ENCODE measurements around the gene TMEM43. TPM values are rescaled to one million over a fixed set of nuclear protein-coding genes. Genes with fewer than 3 reads are reported as not detected.
A peak's percentile ranks its signal among the peaks of the same experiment; 100 is the strongest.

The TMEM43 gene
- total RNA-seq, 1 donor from 2014 or later: 166 TPM

GRCh38 chr3:14147617-14148016, 22.8 kb downstream of the TMEM43 start:
- peaks cover 31 to 56% of the 10 kb centered on the region in 2 donors for H3K36me3 ChIP-seq

DNA sequence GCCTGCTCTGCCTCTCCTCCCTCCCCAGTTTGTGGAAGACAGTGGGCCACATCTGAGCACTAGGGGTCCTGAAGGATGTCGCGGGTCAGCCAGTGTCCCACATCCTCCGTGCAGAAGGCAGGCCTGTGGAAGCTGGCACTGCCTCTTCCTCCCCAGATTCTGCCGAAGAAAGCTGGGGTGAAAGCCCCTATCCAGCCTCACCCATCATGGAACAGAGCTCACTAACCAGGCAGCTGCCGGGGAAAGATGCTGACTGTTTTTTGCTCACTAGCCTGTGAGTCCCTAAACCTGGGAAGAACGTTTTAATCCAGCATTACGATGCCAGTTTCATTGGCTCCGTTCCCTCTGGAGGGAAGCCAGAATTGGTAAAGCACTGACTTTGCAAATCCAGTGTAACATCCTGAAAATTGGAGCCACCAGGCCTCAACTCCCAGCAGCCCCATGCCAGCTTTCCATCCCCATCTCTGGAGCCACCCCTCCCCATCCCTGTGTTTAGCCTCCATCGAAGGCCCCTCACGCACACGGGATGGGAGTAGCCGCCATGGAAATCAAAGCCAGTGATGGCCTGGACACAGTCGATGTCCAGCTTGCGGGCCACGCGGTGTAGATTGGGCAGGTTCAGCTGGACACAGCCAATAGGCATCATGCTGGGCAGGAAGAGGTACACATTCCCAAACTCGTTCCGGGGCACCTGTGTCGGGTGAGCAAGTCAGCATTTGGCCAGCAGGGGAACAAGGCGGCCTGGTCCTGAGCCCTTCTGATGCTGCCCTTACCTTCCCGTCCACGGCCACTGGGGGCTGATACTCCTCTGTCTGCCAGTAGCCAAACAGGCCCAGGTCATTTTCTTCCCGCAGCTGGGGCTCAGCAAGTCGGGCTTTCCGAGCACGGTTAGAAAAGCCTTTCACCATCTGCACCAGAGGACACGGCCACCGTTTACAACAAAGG, 23.5 kb downstream of the TMEM43 start:
- H3K36me3 ChIP-seq: peaks cover 33 to 62% of the 10 kb centered on the region in 2 donors
- no peak overlapping the region for H3K4me3 ChIP-seq
- no peak for TF ChIP-seq CTCF (IDR thresholded peaks at IDR 0.05)
- intact Hi-C loops (cut with DNase I): loop anchor here (10.0 kb wide), 1 partner anchor 256 kb away; the partner anchor contains the start of gene SLC6A6
- H3K4me1 ChIP-seq: peaks cover 26 to 30% of the 10 kb centered on the region in 2 donors
- no peak for DNase-seq (ENCODE audit: low spot score in 2 of 2)
- H3K27me3 ChIP-seq: no peaks in the 10 kb centered on the region
- H3K9me3 ChIP-seq: no peaks in the 10 kb centered on the region
- H3K27ac ChIP-seq: peak overlapping the region; percentile 89 to 91

More at GRCh38 chr3:14147617-14148016, 22.8 kb downstream of the TMEM43 start:
- Histone ChIP-seq H3K27ac (peak overlapping the region; percentile 89 to 91), H3K4me1 (peaks cover 26 to 37% of the 10 kb centered on the region in 2 donors), H3K27me3 (no peaks in the 10 kb centered on the region), H3K4me3 (no peak overlapping the region), H3K9me3 (no peaks in the 10 kb centered on the region)
- no peak for TF ChIP-seq CTCF (IDR thresholded peaks at IDR 0.05)
- intact Hi-C loops (cut with DNase I): loop anchor here (10.0 kb wide), 1 partner anchor 257 kb away; the partner anchor contains the start of gene SLC6A6
- peak in 1 of 2 donors; percentile 55 for DNase-seq (ENCODE audit: low spot score in 2 of 2)

DNA sequence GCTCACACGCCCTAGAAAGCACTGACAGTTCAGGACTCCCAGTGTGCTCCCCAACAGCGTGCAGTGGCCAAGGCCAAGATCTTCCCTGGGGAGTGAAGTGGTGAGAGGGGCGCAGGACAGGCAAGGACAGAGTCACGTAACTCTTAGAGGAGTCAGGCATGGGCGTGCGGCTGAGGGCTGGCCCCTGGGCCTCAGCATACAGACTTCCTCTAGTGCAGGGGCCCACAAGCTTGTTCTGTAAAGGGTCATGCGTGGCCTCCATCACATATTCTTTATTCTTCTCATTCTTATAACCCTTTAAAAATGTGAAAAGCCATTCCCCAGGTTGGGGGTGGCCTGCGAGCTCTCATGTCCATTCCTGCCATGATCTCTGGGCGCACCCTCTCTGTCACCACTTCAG, 25.2 kb downstream of the TMEM43 start:
- no peak overlapping the region for H3K4me3 ChIP-seq
- H3K36me3 ChIP-seq: peaks cover 42 to 71% of the 10 kb centered on the region in 2 donors
- H3K27me3 ChIP-seq: no peaks in the 10 kb centered on the region
- TF ChIP-seq CTCF (IDR thresholded peaks at IDR 0.05): no peak
- no peaks in the 10 kb centered on the region for H3K9me3 ChIP-seq
- intact Hi-C loops (cut with DNase I): no loop called here
- peak overlapping the region in 1 of 2 donors; percentile 3 for H3K27ac ChIP-seq
- H3K4me1 ChIP-seq: peaks cover 17 to 18% of the 10 kb centered on the region in 2 donors
- no peak for DNase-seq (ENCODE audit: low spot score in 2 of 2)

DNA sequence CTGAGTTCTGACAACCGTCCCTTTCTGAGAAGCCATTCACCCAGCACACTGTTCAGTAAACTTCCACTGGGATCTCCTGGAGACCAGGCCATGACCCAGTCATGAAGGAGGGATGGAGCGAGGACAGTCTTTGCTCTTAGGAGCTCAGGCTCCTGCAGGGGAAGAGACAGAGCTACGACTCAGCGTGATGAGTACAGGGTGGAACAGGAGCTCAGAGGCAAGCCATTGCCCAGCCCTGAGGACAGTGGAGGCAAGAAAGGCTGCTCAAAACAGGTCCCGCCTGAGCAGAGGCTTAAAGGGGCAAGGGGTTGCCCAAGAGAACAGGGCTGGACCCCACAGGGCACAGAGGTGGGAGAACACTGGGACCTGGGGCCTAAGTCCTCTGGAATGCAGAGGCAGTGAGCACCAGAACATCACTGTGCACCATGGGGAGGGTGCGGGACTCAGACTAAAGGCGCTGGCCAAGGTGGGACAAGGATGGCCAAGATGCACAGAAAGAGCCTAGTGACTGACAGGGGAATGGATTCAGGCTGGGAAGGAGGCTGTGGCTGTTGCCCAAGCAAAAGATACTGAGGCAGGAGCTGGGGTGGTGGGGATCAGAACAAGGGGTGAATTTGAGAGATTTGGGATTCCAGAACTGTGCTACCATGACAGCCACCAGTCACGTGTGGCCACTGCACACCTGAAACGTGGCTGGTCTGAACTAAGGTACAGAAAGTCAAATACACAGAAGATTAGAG, 25.8 kb downstream of the TMEM43 start:
- Histone ChIP-seq H3K27me3 (no peaks in the 10 kb centered on the region), H3K27ac (no peak overlapping the region), H3K9me3 (no peaks in the 10 kb centered on the region), H3K36me3 (peaks cover 44 to 69% of the 10 kb centered on the region in 2 donors), H3K4me1 (peaks cover 11 to 13% of the 10 kb centered on the region in 2 donors), H3K4me3 (no peak overlapping the region)
- no peak for TF ChIP-seq CTCF (IDR thresholded peaks at IDR 0.05)
- intact Hi-C loops (cut with DNase I): no loop called here
- no peak for DNase-seq (ENCODE audit: low spot score in 2 of 2)

- H3K27ac ChIP-seq: no peak overlapping the region
- H3K36me3 ChIP-seq: peaks cover 48 to 66% of the 10 kb centered on the region in 2 donors
- H3K27me3 ChIP-seq: no peaks in the 10 kb centered on the region
- peaks cover 6% of the 10 kb centered on the region in 2 donors for H3K4me1 ChIP-seq
- DNase-seq (ENCODE audit: low spot score in 2 of 2): no peak
- no peak for TF ChIP-seq CTCF (IDR thresholded peaks at IDR 0.05)
- intact Hi-C loops (cut with DNase I): no loop called here
- H3K9me3 ChIP-seq: no peaks in the 10 kb centered on the region
- H3K4me3 ChIP-seq: no peak overlapping the region
Observed at GRCh38 chr3:14151471-14152083, 26.7 kb downstream of the TMEM43 start.

All from ascending aorta (tissue), 2 donors.